Stimulated activated memory B cell treated with anti-CD40 and anti-IgM and Interleukin-4, amounts not matched to agents 10 μg/mL and 1 μg/mL and 100 μg/mL, for 72 hours (primary cell): Measurements from ENCODE around the gene ABCF3.

Experiments
- ATAC-seq: fragments of 150-1000 bp; cut with Tn5 transposase; 2 replicates; pipeline ENCODE4 v1.10.0; 2021
- H3K27ac Mint-ChIP-seq: one replicate; pipeline ENCODE4 v1.8.0; 2022; ENCODE audit warnings: mild to moderate bottlenecking, mixed read lengths
- H3K27me3 Mint-ChIP-seq: one replicate; pipeline ENCODE4 v1.8.0; 2022; ENCODE audit warnings: mixed read lengths
- H3K36me3 Mint-ChIP-seq: one replicate; pipeline ENCODE4 v1.8.0; 2022; ENCODE audit warnings: mixed read lengths
- H3K4me1 Mint-ChIP-seq: one replicate; pipeline ENCODE4 v1.8.0; 2022; ENCODE audit warnings: mixed read lengths
- H3K4me3 Mint-ChIP-seq: one replicate; pipeline ENCODE4 v1.8.0; 2022; ENCODE audit warnings: mild to moderate bottlenecking, moderate library complexity, mixed read lengths
- H3K9me3 Mint-ChIP-seq: one replicate; pipeline ENCODE4 v1.8.0; 2022; ENCODE audit warnings: mixed read lengths

Gene ABCF3

DNA sequence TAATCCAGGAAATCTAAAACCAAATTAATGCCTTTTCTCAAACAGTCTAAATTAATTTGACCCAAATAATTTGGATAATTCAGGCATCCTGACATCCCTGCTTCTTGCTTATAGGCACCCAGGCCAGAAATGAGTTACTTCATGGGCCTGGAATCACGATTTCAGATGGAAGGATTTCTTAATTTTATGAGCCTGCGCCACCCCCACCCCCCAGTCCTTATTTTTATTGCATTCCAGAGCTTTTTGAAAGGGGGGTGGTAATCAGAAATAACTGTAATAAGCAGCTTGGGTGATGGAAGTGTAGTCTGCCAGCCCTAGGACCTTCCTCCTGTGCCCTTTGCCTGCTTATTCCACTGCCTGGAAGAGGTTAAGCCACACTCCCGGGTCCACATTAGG, 10.0 kb upstream of the ABCF3 start:
- H3K4me1 Mint-ChIP-seq: peaks cover 44% of the 10 kb centered on the region
- H3K4me3 Mint-ChIP-seq: peak overlapping the region; percentile 96
- no peaks in the 10 kb centered on the region for H3K9me3 Mint-ChIP-seq
- H3K27me3 Mint-ChIP-seq: no peaks in the 10 kb centered on the region
- no peak for ATAC-seq
- peak overlapping the region; percentile 92 for H3K27ac Mint-ChIP-seq
- H3K36me3 Mint-ChIP-seq: peaks cover 49% of the 10 kb centered on the region

DNA sequence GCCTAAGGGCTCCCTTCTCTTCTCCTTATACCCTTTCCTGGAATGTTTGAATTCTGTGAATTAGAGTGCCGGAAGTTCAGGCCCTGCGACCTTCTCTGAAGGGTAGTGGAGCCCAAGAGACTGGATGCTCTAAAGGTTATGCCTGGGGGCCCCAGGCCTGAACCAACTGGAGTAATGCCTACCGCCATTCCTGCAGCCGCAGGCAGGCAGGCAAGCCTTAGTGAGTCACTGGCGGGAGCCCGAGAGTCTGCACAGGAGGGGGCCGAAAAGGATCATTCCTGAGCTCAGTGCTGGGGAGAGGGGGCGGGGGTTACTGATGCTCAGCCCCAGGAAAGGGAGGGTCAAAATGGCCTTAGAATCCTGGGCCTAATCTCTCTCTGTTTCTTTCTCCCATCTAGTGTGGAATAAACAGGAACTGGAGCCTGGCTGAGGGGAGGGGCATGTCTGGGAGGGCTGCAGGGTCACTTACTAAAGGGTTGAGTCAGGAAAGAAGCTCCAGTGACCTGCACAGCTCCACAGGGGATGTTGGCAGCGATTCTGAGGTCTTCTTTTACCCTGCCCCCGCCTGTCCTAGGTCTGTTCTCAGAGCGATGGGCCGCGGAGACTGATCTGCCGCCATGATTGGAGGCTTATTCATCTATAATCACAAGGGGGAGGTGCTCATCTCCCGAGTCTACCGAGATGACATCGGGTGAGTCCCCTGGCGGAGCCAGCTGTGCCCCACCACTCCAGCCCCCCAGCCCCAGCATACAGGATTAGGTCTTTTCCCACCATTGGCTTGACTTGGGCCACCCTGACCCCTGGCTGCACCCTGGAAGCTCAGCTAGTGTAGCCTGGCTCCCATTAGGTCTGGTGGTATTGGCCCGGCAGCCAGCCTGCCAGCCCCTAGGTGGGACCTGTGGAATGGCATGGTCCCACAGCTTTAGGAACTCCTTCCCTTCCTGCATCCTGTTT, 9.3 kb upstream of the ABCF3 start:
- Mint-ChIP-seq H3K9me3 (no peaks in the 10 kb centered on the region), H3K4me1 (peaks cover 38% of the 10 kb centered on the region), H3K4me3 (peak overlapping the region; percentile 96), H3K27ac (peak overlapping the region; percentile 48), H3K36me3 (peaks cover 49% of the 10 kb centered on the region), H3K27me3 (no peaks in the 10 kb centered on the region)
- no peak for ATAC-seq

DNA sequence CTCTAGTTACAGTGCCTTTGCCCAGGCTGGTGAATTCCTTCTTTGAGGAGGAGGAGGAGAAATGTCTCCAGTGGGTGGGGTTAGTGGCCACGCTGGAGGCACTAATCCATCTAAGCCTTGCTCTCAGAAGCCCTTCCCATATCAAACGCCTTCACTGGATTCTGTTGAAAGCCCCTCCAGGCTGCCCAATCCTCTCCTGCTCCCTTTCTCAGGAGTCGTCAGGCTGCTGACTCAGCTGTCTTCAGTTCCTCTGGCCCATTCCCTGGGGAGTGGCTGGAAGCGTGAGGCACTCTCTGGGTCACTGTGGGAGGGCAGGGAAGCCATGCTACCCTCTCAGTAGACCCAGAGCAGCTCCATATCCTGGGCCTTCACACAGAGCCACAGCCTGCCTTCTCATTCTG, 8.7 kb upstream of the ABCF3 start:
- no peak for ATAC-seq
- Mint-ChIP-seq H3K27me3 (no peaks in the 10 kb centered on the region), H3K4me1 (peaks cover 34% of the 10 kb centered on the region), H3K9me3 (no peaks in the 10 kb centered on the region), H3K27ac (peak overlapping the region; percentile 48), H3K36me3 (peaks cover 50% of the 10 kb centered on the region), H3K4me3 (peak overlapping the region; percentile 11)

DNA sequence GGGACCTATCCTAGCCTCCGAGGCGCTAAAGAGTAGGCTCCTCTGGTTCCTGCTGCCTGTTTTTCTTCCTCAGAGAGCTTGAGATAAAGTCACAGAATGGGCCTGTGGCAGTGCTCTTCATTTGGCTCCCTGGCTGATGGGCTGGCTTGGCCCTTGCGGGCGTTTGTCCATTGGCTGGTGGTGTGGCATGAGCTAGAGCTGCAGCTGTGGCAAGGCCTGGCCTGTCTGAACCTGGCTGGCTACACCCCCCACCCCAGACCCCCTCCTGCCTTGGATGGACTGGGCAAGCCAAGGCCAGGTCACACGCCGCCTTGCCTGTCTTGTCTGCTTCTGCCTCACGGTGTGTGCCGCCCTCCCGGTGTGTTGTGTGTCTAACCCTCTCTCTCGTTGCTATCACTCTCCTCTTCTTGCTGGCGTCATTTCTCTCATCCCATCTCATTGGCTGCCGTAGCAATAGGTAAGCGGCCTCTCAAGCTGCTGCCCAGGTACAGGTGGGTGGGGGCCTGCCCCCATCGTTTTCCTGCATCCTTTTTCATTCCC, 8.2 kb upstream of the ABCF3 start:
- Mint-ChIP-seq H3K27ac (peak overlapping the region; percentile 69), H3K4me1 (peaks cover 34% of the 10 kb centered on the region), H3K27me3 (no peaks in the 10 kb centered on the region), H3K36me3 (peaks cover 53% of the 10 kb centered on the region), H3K9me3 (no peaks in the 10 kb centered on the region), H3K4me3 (no peak overlapping the region)
- ATAC-seq: no peak

DNA sequence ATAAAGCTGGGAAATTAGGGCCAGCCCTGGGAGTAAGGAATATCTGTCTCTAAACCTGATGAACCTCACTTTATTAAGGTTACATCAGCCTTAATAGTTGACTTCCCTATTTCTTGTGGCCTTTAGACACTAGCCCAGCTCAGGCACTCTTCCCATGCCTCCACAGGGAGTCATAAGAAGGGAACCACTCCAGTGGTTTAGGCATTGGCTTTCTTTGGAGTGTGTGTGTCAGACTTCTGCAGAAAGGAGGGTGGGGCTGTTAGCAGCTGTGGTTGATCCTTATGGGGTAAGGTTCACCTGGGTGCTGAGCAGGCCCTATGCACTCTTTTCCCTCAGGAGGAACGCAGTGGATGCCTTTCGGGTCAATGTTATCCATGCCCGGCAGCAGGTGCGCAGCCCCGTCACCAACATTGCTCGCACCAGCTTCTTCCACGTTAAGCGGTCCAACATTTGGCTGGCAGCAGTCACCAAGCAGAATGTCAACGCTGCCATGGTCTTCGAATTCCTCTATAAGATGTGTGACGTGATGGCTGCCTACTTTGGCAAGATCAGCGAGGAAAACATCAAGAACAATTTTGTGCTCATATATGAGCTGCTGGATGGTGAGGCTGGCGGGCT, 7.4 kb upstream of the ABCF3 start:
- Mint-ChIP-seq H3K36me3 (peaks cover 57% of the 10 kb centered on the region), H3K4me3 (no peak overlapping the region), H3K27ac (peak overlapping the region; percentile 69), H3K4me1 (peaks cover 34% of the 10 kb centered on the region), H3K9me3 (no peaks in the 10 kb centered on the region), H3K27me3 (no peaks in the 10 kb centered on the region)
- no peak for ATAC-seq

DNA sequence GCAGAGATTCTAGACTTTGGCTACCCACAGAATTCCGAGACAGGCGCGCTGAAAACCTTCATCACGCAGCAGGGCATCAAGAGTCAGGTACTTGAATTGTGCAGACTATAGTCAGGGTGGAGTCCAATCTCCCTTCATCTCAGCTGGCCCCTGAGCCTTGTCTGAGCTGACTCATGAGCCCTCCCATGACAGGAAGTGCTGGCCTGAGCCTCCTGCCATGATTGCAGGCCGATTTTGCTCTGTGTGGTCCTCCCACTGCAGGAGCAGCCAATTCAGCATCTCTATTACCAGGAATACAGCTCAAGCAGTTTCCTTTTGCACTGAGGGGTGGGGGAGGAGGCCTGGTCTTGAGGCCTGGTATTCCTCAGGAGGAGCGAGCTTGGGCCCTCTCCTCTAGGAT, 5.8 kb upstream of the ABCF3 start:
- ATAC-seq: no peak
- H3K4me3 Mint-ChIP-seq: no peak overlapping the region

DNA sequence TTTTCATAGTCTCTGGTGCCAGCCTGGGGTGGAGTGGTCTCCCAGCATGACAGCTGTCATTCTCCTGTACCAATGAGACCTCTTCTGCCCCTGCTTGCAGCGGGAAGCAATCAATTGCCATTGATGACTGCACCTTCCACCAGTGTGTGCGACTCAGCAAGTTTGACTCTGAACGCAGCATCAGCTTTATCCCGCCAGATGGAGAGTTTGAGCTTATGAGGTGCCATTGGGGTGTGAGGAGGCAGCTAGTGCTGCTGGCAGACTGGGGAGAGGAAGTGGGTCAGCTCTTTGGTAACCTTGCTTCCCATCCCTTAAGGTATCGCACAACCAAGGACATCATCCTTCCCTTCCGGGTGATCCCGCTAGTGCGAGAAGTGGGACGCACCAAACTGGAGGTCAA, 4.4 kb upstream of the ABCF3 start:
- H3K4me3 Mint-ChIP-seq: no peak overlapping the region
- H3K9me3 Mint-ChIP-seq: no peaks in the 10 kb centered on the region
- H3K36me3 Mint-ChIP-seq: peaks cover 69% of the 10 kb centered on the region
- H3K27me3 Mint-ChIP-seq: no peaks in the 10 kb centered on the region
- H3K4me1 Mint-ChIP-seq: peaks cover 32% of the 10 kb centered on the region
- no peak overlapping the region for H3K27ac Mint-ChIP-seq
- ATAC-seq: no peak

More for the DNA sequence above, 5.8 kb upstream of the ABCF3 start:
- Mint-ChIP-seq H3K27ac (no peak overlapping the region), H3K27me3 (no peaks in the 10 kb centered on the region), H3K4me1 (peaks cover 36% of the 10 kb centered on the region), H3K9me3 (no peaks in the 10 kb centered on the region), H3K36me3 (peaks cover 69% of the 10 kb centered on the region)

DNA sequence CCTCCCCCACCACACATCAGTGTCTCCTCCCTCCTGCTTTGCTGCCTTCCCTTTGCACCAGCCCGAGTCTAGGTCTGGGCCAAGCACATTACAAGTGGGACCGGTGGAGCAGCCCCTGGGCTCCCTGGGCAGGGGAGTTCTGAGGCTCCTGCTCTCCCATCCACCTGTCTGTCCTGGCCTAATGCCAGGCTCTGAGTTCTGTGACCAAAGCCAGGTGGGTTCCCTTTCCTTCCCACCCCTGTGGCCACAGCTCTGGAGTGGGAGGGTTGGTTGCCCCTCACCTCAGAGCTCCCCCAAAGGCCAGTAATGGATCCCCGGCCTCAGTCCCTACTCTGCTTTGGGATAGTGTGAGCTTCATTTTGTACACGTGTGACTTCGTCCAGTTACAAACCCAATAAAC, 2.3 kb upstream of the ABCF3 start:
- no peak overlapping the region for H3K27ac Mint-ChIP-seq
- H3K4me3 Mint-ChIP-seq: no peak overlapping the region
- H3K4me1 Mint-ChIP-seq: peaks cover 35% of the 10 kb centered on the region
- no peaks in the 10 kb centered on the region for H3K27me3 Mint-ChIP-seq
- no peaks in the 10 kb centered on the region for H3K9me3 Mint-ChIP-seq
- peaks cover 63% of the 10 kb centered on the region for H3K36me3 Mint-ChIP-seq
- no peak for ATAC-seq

DNA sequence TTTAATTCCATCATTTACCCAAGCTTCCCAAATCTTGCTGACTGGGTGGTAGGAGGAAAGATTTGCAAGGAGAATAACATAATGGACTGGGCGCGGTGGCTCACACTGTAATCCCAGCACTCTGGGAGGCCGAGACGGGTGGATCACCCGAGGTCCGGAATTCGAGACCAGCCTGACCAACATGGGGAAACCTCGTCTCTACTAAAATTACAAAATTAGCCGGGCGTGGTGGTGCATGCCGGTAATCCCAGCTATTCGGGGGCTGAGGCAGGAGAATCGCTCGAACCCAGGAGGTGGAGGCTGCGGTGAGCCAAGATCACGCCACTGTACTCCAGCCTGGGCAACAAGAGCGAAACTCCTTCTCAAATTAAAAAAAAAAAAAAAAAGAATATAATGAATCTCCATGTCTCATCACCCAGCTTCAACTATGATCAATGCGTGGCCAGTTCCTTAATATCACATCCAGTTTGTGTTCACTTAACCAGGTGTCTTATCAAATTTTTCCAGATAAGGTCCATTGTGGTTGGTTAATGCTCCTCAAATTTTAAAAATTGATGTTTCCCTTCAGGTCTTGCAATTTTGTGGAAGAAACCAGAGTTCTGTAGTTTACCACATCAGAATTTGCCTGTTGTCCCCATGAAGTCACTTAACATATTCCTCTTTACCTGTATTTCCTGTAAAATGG, 1.3 kb upstream of the ABCF3 start:
- Mint-ChIP-seq H3K9me3 (no peaks in the 10 kb centered on the region), H3K27ac (peak overlapping the region; percentile 90), H3K4me1 (peaks cover 36% of the 10 kb centered on the region), H3K27me3 (no peaks in the 10 kb centered on the region), H3K36me3 (peaks cover 61% of the 10 kb centered on the region), H3K4me3 (peak overlapping the region; percentile 96)
- ATAC-seq: no peak

DNA sequence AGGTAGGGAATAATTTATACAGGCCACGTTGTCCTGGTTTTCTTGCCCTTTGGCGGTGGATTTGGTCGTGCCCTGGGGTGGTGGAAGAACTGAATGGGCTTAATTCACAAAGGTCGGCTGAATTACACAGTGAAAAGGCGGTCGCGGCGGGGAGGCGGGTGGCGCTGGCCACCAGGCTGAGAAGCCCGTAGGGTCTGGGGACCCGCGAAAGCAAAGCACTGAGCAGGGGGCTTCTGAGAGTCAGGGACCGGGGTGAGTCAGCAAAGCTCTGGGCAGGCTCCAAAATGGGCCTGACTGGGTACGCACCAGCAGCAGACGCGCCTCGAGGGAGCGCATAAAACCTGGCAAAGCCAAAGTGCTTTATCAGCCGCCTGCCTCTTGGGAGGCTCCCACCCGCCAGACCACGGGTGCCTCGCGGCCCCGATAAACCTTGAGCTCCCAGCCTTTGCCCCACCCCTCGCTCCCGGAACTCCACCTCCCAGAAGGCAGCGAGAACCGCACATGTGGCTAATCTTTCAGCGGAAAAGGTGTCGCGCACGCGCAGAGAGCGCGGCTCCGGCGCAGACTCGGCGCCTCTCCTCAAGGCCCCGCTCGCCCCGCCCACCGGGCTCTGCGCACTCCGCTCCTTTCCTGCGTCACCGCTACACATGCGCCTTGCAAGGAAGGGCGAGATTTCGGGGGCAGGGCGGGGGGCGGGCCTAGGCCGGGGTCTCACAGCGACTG, 377 bp upstream of the ABCF3 start:
- H3K27ac Mint-ChIP-seq: peak overlapping the region; percentile 90
- peaks cover 36% of the 10 kb centered on the region for H3K4me1 Mint-ChIP-seq
- no peaks in the 10 kb centered on the region for H3K27me3 Mint-ChIP-seq
- H3K4me3 Mint-ChIP-seq: peak overlapping the region; percentile 96
- H3K9me3 Mint-ChIP-seq: no peaks in the 10 kb centered on the region
- H3K36me3 Mint-ChIP-seq: peaks cover 62% of the 10 kb centered on the region
- ATAC-seq: peak; percentile 95

DNA sequence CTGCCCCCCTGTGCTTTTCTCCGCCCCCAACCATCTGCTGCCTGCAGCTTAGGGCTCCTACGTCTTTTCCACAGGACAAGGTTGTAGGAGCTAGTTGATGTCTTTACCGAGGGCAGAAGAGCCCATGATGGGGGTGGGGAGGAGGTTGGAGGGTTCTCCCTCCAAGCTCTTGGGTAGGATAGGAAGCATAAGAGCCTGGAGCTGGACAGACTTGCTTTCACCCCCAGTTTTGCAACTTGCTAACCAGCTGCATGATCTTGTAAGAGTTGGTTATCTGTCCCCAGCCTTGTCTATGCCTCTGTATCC, 856 bp downstream of the ABCF3 start:
- Mint-ChIP-seq H3K27me3 (no peaks in the 10 kb centered on the region), H3K36me3 (peaks cover 60% of the 10 kb centered on the region), H3K9me3 (no peaks in the 10 kb centered on the region), H3K27ac (peak overlapping the region; percentile 90), H3K4me3 (peak overlapping the region; percentile 96), H3K4me1 (peaks cover 36% of the 10 kb centered on the region)
- ATAC-seq: no peak

DNA sequence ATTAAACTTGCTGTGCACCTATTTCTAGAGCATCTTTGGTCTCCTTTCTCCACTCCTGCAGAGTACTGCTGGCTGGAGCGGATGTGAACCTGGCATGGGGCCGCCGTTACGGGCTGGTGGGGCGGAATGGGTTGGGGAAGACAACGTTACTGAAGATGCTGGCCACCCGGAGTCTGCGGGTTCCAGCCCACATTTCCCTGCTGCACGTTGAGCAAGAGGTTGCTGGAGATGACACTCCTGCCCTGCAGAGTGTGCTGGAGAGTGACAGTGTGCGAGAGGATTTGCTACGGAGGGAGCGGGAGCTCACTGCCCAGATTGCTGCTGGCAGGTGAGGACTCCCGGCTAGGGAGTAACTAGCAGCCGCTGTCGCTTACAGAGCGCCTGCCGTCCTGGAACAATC, 2.1 kb downstream of the ABCF3 start:
- H3K9me3 Mint-ChIP-seq: no peaks in the 10 kb centered on the region
- peaks cover 61% of the 10 kb centered on the region for H3K36me3 Mint-ChIP-seq
- H3K4me3 Mint-ChIP-seq: no peak overlapping the region
- peaks cover 36% of the 10 kb centered on the region for H3K4me1 Mint-ChIP-seq
- H3K27ac Mint-ChIP-seq: no peak overlapping the region
- H3K27me3 Mint-ChIP-seq: no peaks in the 10 kb centered on the region
- ATAC-seq: no peak

DNA sequence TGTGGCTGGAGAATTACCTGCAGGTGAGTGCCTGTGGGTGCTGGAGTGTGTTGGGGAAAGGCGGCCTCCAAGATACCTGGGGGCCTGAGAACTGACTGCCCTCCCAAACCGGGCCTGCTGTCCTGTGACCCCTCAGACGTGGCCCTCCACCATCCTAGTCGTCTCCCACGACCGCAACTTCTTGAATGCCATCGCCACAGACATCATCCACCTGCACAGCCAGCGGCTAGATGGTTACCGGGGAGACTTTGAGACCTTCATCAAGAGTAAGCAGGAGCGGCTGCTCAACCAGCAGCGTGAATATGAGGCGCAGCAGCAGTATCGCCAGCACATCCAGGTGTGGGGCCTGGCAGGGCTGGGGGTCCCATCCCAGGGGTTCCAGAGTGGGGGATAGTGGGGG, 3.4 kb downstream of the ABCF3 start:
- ATAC-seq: no peak
- Mint-ChIP-seq H3K4me1 (peaks cover 36% of the 10 kb centered on the region), H3K27ac (no peak overlapping the region)

DNA sequence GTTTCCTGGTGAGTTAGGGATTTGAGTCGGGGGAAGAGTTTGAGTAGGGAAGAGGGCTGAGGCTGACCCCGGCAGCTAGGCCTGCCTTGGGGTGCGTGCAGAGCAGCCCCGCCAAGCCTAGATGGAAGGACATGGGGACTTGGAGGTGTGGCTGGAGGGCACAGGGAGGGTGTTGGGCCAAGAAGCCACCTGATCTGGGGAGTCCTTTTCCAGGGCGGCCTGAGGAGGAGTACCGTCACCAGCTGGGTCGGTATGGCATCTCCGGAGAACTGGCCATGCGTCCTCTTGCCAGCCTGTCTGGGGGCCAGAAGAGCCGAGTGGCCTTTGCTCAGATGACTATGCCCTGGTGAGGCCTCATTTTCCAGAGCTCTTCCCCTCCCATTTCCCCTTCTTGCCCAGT, 6.9 kb downstream of the ABCF3 start:
- ATAC-seq: no peak
- Mint-ChIP-seq H3K27ac (no peak overlapping the region), H3K4me1 (peaks cover 9% of the 10 kb centered on the region), H3K4me3 (no peak overlapping the region), H3K9me3 (no peaks in the 10 kb centered on the region), H3K36me3 (peaks cover 74% of the 10 kb centered on the region), H3K27me3 (no peaks in the 10 kb centered on the region)

More for the DNA sequence above, 3.4 kb downstream of the ABCF3 start:
- Mint-ChIP-seq H3K27me3 (no peaks in the 10 kb centered on the region), H3K36me3 (peaks cover 61% of the 10 kb centered on the region), H3K9me3 (no peaks in the 10 kb centered on the region), H3K4me3 (no peak overlapping the region)
